Suprapubic skin (tissue), 4 donors: ENCODE data around the gene EFCAB5. TPM values are rescaled to one million over a fixed set of nuclear protein-coding genes. Genes with fewer than 3 reads are reported as not detected.
A peak's percentile ranks its signal among the peaks of the same experiment; 100 is the strongest.
"Not testable (repeated sequence)": the region's sequence is repeated elsewhere in the genome, so short reads cannot be mapped to it uniquely, and the experiment has no call there.

Experiments used
- DNase-seq, 2 donors: peaks; one replicate each; pipeline ENCODE4 v3.0.0-alpha.2; 2019; ENCODE audit warnings: low spot score in 2 of 2
- H3K27ac ChIP-seq: fragments of 200-600 bp; sonication (generic); one replicate; pipeline ENCODE4 v1.5.1; 2019
- H3K27me3 ChIP-seq: fragments of 200-600 bp; sonication (generic); one replicate; pipeline ENCODE4 v1.5.1; 2019
- H3K36me3 ChIP-seq: fragments of 200-600 bp; sonication (generic); one replicate; pipeline ENCODE4 v1.5.1; 2019
- H3K4me1 ChIP-seq: fragments of 200-600 bp; sonication (generic); one replicate; pipeline ENCODE4 v1.5.1; 2019
- H3K4me3 ChIP-seq: fragments of 200-600 bp; sonication (generic); one replicate; pipeline ENCODE4 v1.5.1; 2019; ENCODE audit warnings: mild to moderate bottlenecking
- H3K9me3 ChIP-seq: fragments of 200-600 bp; sonication (generic); one replicate; pipeline ENCODE4 v1.5.1; 2019
- CTCF ChIP-seq, 2 donors: fragments of 200-600 bp in 1 of 2; fragments of 450-650 bp in 1 of 2; sonication (generic) in 1 of 2; IDR thresholded peaks; one replicate each; pipeline ENCODE4 v1.5.1; 2016 to 2019; ENCODE audit warnings: antibody characterized with exemption in 2 of 2, mild to moderate bottlenecking in 1 of 2, moderate library complexity in 1 of 2
- EP300 ChIP-seq: sonication (generic); formaldehyde crosslinking; IDR thresholded peaks from one replicate; pipeline ENCODE4 v1.6.1; 2017; ENCODE audit warnings: antibody characterized with exemption
- POLR2A ChIP-seq, 2 donors: fragments of 450-650 bp; IDR thresholded peaks; one replicate each; pipeline ENCODE4 v1.6.1; 2017; ENCODE audit warnings: antibody characterized with exemption in 2 of 2, mild to moderate bottlenecking in 2 of 2, moderate library complexity in 2 of 2
- POLR2AphosphoS5 ChIP-seq, 3 donors: sonication (generic); formaldehyde crosslinking; IDR thresholded peaks; one replicate each; pipeline ENCODE4 v1.6.1; 2017; ENCODE audit warnings: antibody characterized with exemption in 3 of 3
- WGBS: methylation state at CpG from one replicate; pipeline ENCODE4 v1.1.5; 2018; 5-methylcytosine and 5-hydroxymethylcytosine counted together
- total RNA-seq, 4 donors: library from RNA; depleted of rRNA; stranded (reverse); fragments of >200 nt; gene quantifications; one replicate each; pipeline ENCODE4 v1.1.0, GENCODE V29; 2016

Gene EFCAB5
- total RNA-seq, 4 donors from 2014 or later = 0.13 to 0.21 (median 0.16) TPM; not detected in 1

DNA sequence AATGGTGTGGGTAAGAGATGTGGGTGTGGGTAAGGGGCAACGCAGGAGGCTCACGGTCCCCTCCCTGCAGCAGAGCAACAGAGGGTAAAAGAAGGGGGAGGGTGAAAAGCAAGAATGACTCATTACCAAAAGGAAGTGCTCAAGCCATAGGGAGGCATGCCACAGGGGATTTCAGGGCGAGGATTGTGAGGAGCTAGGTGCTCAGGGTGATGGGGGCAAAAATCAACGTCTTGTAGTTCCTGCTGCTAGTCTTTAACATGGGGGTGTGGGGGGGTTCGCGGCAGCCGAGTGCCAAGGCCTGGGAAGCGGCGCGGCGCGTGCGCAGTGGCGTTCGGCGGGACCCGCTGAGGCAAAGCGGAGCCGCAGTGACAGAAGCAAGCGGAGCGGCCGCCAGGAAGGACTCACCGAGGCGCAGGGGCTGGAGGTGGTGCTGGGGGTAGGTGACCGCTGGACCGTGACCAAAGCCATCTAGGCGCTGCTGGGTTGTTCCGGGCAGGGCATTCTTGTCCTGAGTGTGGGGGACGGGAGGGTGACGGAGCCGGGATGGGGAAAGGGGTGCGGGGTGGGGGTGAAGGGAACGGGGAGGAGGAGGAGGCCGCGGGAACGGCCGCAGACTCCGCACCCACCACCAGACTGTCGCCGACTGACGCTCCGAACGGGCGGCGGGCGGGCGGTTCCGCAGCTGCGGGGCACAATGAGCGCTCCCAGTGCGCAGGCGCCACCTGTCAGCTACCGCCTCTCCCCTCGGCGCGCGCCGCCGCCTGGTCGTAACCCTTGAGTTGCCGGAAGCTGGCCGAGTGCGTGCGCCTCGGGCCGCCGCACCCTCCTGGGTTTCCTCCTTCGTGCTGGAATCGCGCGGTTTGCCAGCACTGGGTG, 11.7 kb upstream of the EFCAB5 start, which contains the start of gene SSH2:
SSH2 (minus strand) TSS at position 696 of the 876 bp plus-strand sequence; CDS start at position 468, 228 bp downstream.
- peak; percentile 89 to 90 for DNase-seq
- TF ChIP-seq POLR2AphosphoS5 (IDR thresholded peaks at IDR 0.05) = peak in 1 of 3 donors; percentile 35
- TF ChIP-seq POLR2A (IDR thresholded peaks at IDR 0.05) = no peak
- H3K4me3 ChIP-seq = peak within 1 kb of the TSS; percentile 93
- no peaks in the 10 kb centered on the region for H3K27me3 ChIP-seq
- H3K9me3 ChIP-seq = no peaks in the 10 kb centered on the region
- peaks cover 33% of the 10 kb centered on the region for H3K4me1 ChIP-seq
- WGBS = 0% methylated on average over 32 of the region's 71 CpGs
- H3K27ac ChIP-seq = peak within 1 kb of the TSS; percentile 91
- no peaks in the 10 kb centered on the region for H3K36me3 ChIP-seq

- WGBS = 0% methylated on average over 20 of the region's 20 CpGs
- Histone ChIP-seq H3K4me3 (peak overlapping the region; percentile 93), H3K4me1 (peaks cover 33% of the 10 kb centered on the region), H3K9me3 (no peaks in the 10 kb centered on the region), H3K27ac (peak overlapping the region; percentile 91), H3K36me3 (no peaks in the 10 kb centered on the region), H3K27me3 (no peaks in the 10 kb centered on the region)
- TF ChIP-seq POLR2AphosphoS5 (IDR thresholded peaks at IDR 0.05) = no peak
- no peak for TF ChIP-seq CTCF (IDR thresholded peaks at IDR 0.05)
- TF ChIP-seq EP300 = no peak
- TF ChIP-seq POLR2A (IDR thresholded peaks at IDR 0.05) = no peak
- DNase-seq = no peak
Observed at GRCh38 chr17:29930409-29931010, 10.9 kb upstream of the EFCAB5 start.

- H3K4me1 ChIP-seq = peaks cover 33% of the 10 kb centered on the region
- peak in 1 of 2 donors; percentile 63 for DNase-seq
- no peaks in the 10 kb centered on the region for H3K9me3 ChIP-seq
- H3K36me3 ChIP-seq = no peaks in the 10 kb centered on the region
- WGBS = 0% methylated on average over 3 of the region's 3 CpGs
- no peak overlapping the region for H3K27ac ChIP-seq
- no peak for TF ChIP-seq EP300
- peak; percentile 86 to 88 for TF ChIP-seq CTCF (IDR thresholded peaks at IDR 0.05)
- no peak for TF ChIP-seq POLR2A (IDR thresholded peaks at IDR 0.05)
- peak overlapping the region; percentile 93 for H3K4me3 ChIP-seq
- no peaks in the 10 kb centered on the region for H3K27me3 ChIP-seq
Observed at GRCh38 chr17:29931231-29931932, 10.1 kb upstream of the EFCAB5 start.

GRCh38 chr17:29933379-29933778, 8.1 kb upstream of the EFCAB5 start:
- H3K4me3 ChIP-seq = no peak overlapping the region

GRCh38 chr17:29935909-29936308, 5.5 kb upstream of the EFCAB5 start:
- not testable (repeated sequence) for DNase-seq, H3K27ac ChIP-seq, H3K27me3 ChIP-seq, H3K9me3 ChIP-seq, H3K4me3 ChIP-seq, H3K4me1 ChIP-seq, H3K36me3 ChIP-seq
- WGBS = 90% methylated on average over 3 of the region's 3 CpGs

More at GRCh38 chr17:29933379-29933778, 8.1 kb upstream of the EFCAB5 start:
- WGBS = 35% methylated on average over 2 of the region's 2 CpGs
- Histone ChIP-seq H3K27ac (no peak overlapping the region), H3K4me1 (peaks cover 24% of the 10 kb centered on the region), H3K27me3 (no peaks in the 10 kb centered on the region), H3K9me3 (no peaks in the 10 kb centered on the region), H3K36me3 (no peaks in the 10 kb centered on the region)
- no peak for TF ChIP-seq CTCF (IDR thresholded peaks at IDR 0.05)
- TF ChIP-seq POLR2AphosphoS5 (IDR thresholded peaks at IDR 0.05) = no peak
- no peak for TF ChIP-seq EP300
- TF ChIP-seq POLR2A (IDR thresholded peaks at IDR 0.05) = no peak
- DNase-seq = no peak

- 67% methylated on average over 2 of the region's 2 CpGs for whole genome bisulfite sequencing
- H3K27me3 ChIP-seq = no peaks in the 10 kb centered on the region
Observed at GRCh38 chr17:29936724-29937123, 4.7 kb upstream of the EFCAB5 start.

More at GRCh38 chr17:29936724-29937123, 4.7 kb upstream of the EFCAB5 start:
- Histone ChIP-seq H3K27ac (no peak overlapping the region), H3K9me3 (no peaks in the 10 kb centered on the region), H3K36me3 (no peaks in the 10 kb centered on the region), H3K4me3 (no peak overlapping the region), H3K4me1 (peaks cover 1% of the 10 kb centered on the region)
- no peak for TF ChIP-seq POLR2AphosphoS5 (IDR thresholded peaks at IDR 0.05)
- no peak for TF ChIP-seq POLR2A (IDR thresholded peaks at IDR 0.05)
- TF ChIP-seq EP300 = no peak
- TF ChIP-seq CTCF (IDR thresholded peaks at IDR 0.05) = no peak
- DNase-seq = no peak
